VCaP (cell line): ENCODE measurements around the gene MFAP3.
"Not testable (repeated sequence)": the region's sequence is repeated elsewhere in the genome, so short reads cannot be mapped to it uniquely, and the experiment has no call there.

Experiments
- H3K27ac ChIP-seq: fragments of 450-650 bp; 2 replicates; pipeline ENCODE4 v1.5.1; 2017
- CTCF ChIP-seq: fragments of 450-650 bp; conservative IDR thresholded peaks from 2 replicates; pipeline ENCODE4 v1.5.1; 2017; ENCODE audit warnings: mild to moderate bottlenecking, moderate library complexity

The MFAP3 gene

DNA sequence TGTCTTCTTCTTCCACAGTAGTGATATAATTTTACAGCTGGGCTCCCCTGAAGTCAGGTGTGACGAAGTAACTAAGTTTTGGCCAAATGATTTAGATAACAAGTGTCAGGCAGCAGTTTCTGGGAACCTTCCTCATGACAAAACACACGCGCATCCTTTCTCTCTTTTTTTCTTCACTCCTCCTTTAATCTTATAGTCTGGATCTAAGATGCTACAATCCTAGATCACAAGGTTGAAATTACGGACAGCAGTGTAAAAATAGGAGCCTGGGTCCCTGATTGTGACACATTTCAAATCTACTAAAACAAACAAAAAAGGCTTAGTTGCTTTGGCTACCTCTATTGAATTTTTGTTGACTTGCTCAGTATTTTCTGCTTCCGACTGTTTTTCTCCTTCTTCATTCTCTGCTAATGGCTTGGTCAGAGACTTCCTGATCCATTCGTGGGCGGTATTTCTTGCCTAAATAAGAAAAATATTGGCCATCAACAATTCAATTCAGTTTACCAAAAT is 36.2 kb upstream of the MFAP3 start:
- H3K27ac ChIP-seq = no peak overlapping the region
- no peak for TF ChIP-seq CTCF

GRCh38 chr5:154005648-154006047 is 33.1 kb upstream of the MFAP3 start:
- no peak for TF ChIP-seq CTCF
- no peak overlapping the region for H3K27ac ChIP-seq

GRCh38 chr5:154010660-154011059 is 28.1 kb upstream of the MFAP3 start:
- H3K27ac ChIP-seq = no peak overlapping the region
- TF ChIP-seq CTCF = no peak

DNA sequence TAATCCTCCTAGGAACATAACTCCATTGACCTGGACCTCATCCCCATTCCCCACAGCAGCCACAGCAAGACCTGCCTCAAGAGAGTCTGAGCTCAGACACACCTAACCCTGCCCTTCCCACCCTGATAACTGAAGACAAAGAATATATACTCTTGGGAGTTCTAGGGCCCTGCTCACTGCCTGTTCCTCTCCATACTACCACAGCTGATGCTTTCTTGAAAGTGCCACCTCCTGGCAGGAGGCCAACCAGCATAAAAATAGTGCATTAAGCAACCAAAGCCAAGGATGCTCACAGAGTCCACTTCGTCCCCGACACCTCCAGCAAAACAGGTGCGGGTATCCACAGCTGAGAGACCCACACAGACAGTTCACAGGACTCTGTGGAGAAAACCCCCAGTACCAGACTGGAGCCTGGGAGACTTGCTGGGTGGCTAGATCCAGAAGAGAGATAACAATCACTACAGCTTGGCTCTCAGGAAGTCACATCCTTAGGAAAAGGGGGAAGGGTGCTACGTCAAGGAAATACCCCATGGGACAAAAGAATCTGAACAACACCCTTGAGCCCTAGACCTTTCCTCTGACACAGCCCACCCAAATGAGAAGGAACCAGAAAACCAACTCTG is 23.6 kb upstream of the MFAP3 start:
- TF ChIP-seq CTCF = no peak
- H3K27ac ChIP-seq = no peak overlapping the region

GRCh38 chr5:154018919-154019318 is 19.8 kb upstream of the MFAP3 start:
- H3K27ac ChIP-seq = not testable (repeated sequence)

GRCh38 chr5:154025951-154026350 is 12.8 kb upstream of the MFAP3 start:
- no peak for TF ChIP-seq CTCF
- H3K27ac ChIP-seq = no peak overlapping the region

- H3K27ac ChIP-seq = no peak overlapping the region
Observed at GRCh38 chr5:154031937-154032489, 6.8 kb upstream of the MFAP3 start.

More at GRCh38 chr5:154031937-154032489, 6.8 kb upstream of the MFAP3 start:
- TF ChIP-seq CTCF = no peak
